ENCODE measurements around the gene IL10RA.

GRCh38 chr11:117986981-117987574 lies 884 bp downstream of the IL10RA start:
- TF ChIP-seq CTCF (IDR thresholded peaks at IDR 0.05) = no peak
- TF ChIP-seq POLR2A (IDR thresholded peaks at IDR 0.05) = no peak

Measured in body of pancreas (tissue), 4 donors.